IMR-90 (cell line): Measurements from ENCODE around the gene RPS15.

Source experiments
- BHLHE40 ChIP-seq: fragments of 150-350 bp; IDR thresholded peaks from 2 replicates; pipeline ENCODE4 v1.6.1; 2016; ENCODE audit warnings: mild to moderate bottlenecking, low read depth, low read length
- CEBPB ChIP-seq: IDR thresholded peaks from 2 replicates; pipeline ENCODE4 v1.6.1; 2012; ENCODE audit warnings: low read depth, low read length, improper control_type of control experiment
- CHD1 ChIP-seq: IDR thresholded peaks from 2 replicates; pipeline ENCODE4 v1.6.1; 2012; ENCODE audit warnings: low read depth, low read length, improper control_type of control experiment
- FOS ChIP-seq: fragments of 150-350 bp; IDR thresholded peaks from 2 replicates; pipeline ENCODE4 v1.6.1; 2016; ENCODE audit warnings: low read depth, low read length
- MAFK ChIP-seq: IDR thresholded peaks from 2 replicates; pipeline ENCODE4 v1.6.1; 2012; ENCODE audit warnings: low read depth, low read length, improper control_type of control experiment
- MAZ ChIP-seq: IDR thresholded peaks from 2 replicates; pipeline ENCODE4 v1.6.1; 2012; ENCODE audit warnings: low read depth, mild to moderate bottlenecking, low read length, improper control_type of control experiment, moderate library complexity, borderline replicate concordance
- POLR2A ChIP-seq: IDR thresholded peaks from 2 replicates; pipeline ENCODE4 v1.6.1; 2012; ENCODE audit warnings: mild to moderate bottlenecking, low read depth, low read length
- RAD21 ChIP-seq: IDR thresholded peaks from 2 replicates; pipeline ENCODE4 v1.6.1; 2012; ENCODE audit warnings: low read length, improper control_type of control experiment
- RCOR1 ChIP-seq: IDR thresholded peaks from 2 replicates; pipeline ENCODE4 v1.6.1; 2012; ENCODE audit warnings: mild to moderate bottlenecking, low read length, improper control_type of control experiment; ENCODE audit not compliant: insufficient replicate concordance
- RFX5 ChIP-seq: IDR thresholded peaks from 2 replicates; pipeline ENCODE4 v1.8.0; 2012; ENCODE audit warnings: low read depth, mild to moderate bottlenecking, low read length, moderate library complexity
- SMC3 ChIP-seq: fragments of 150-350 bp; IDR thresholded peaks from 2 replicates; pipeline ENCODE4 v1.6.1; 2016; ENCODE audit warnings: low read depth, mild to moderate bottlenecking, antibody characterized with exemption, low read length, moderate library complexity
- TF ChIP-seq, protein P1 (sequence below): conservative IDR thresholded peaks from 2 replicates; pipeline ENCODE4 v1.5.1; 2012; ENCODE audit warnings: mild to moderate bottlenecking, low read depth, low read length, improper control_type of control experiment
- TF ChIP-seq, protein P2 (sequence below): fragments of 150-350 bp; IDR thresholded peaks from 2 replicates; pipeline ENCODE4 v1.6.1; 2016; ENCODE audit warnings: low read depth, mild to moderate bottlenecking, low read length, moderate library complexity, borderline replicate concordance
- TF ChIP-seq, protein P3 (sequence below): fragments of 150-350 bp; IDR thresholded peaks from 2 replicates; pipeline ENCODE4 v1.6.1; 2017; ENCODE audit warnings: mild to moderate bottlenecking, antibody characterized with exemption, low read length, low read depth

DNA sequence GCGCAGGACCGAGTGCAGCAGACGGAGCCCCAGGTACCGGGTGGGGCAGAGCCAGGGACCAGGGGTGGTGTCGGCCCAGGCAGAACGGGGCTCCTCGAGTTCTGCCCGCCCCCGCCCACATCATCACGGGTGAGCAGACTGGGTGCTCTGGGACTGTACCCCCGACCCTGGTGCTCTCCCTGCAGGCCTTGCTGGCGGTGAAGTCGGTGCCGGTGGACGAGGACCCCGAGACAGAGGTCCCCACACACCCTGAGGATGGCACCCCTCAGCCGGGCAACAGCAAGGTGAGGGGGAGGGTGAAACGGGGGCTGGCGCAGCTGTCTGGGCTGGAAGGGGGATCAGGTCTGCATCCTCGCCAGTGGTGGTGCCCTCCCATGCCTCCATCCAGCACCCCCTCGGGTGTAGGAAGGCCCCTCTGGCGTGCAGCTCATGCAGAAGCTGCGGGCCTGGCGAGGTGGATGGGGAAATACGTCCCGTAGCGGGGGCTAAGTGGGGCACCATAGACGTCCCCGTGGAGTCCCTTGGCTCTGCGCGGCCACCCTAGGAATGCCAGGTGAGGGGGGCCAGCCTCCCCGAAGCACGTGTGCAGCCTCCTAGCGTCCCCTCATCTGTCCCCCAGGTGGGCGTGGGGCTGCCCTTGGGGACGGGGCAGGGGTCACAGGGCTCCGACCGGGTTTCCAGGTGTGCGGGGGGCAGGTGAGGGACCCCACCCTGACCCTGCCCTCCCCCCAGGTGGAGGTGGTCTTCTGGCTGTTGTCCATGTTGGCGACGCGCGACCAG, 18.1 kb downstream of the RPS15 start:
- TF ChIP-seq SMC3 = no peak
- TF ChIP-seq, protein P1, sequence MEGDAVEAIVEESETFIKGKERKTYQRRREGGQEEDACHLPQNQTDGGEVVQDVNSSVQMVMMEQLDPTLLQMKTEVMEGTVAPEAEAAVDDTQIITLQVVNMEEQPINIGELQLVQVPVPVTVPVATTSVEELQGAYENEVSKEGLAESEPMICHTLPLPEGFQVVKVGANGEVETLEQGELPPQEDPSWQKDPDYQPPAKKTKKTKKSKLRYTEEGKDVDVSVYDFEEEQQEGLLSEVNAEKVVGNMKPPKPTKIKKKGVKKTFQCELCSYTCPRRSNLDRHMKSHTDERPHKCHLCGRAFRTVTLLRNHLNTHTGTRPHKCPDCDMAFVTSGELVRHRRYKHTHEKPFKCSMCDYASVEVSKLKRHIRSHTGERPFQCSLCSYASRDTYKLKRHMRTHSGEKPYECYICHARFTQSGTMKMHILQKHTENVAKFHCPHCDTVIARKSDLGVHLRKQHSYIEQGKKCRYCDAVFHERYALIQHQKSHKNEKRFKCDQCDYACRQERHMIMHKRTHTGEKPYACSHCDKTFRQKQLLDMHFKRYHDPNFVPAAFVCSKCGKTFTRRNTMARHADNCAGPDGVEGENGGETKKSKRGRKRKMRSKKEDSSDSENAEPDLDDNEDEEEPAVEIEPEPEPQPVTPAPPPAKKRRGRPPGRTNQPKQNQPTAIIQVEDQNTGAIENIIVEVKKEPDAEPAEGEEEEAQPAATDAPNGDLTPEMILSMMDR = no peak
- no peak for TF ChIP-seq RFX5
- TF ChIP-seq POLR2A = no peak
- no peak for TF ChIP-seq MAZ
- TF ChIP-seq, protein P2, sequence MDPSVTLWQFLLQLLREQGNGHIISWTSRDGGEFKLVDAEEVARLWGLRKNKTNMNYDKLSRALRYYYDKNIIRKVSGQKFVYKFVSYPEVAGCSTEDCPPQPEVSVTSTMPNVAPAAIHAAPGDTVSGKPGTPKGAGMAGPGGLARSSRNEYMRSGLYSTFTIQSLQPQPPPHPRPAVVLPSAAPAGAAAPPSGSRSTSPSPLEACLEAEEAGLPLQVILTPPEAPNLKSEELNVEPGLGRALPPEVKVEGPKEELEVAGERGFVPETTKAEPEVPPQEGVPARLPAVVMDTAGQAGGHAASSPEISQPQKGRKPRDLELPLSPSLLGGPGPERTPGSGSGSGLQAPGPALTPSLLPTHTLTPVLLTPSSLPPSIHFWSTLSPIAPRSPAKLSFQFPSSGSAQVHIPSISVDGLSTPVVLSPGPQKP = no peak
- no peak for TF ChIP-seq MAFK
- TF ChIP-seq, protein P3, sequence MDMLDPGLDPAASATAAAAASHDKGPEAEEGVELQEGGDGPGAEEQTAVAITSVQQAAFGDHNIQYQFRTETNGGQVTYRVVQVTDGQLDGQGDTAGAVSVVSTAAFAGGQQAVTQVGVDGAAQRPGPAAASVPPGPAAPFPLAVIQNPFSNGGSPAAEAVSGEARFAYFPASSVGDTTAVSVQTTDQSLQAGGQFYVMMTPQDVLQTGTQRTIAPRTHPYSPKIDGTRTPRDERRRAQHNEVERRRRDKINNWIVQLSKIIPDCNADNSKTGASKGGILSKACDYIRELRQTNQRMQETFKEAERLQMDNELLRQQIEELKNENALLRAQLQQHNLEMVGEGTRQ = no peak
- TF ChIP-seq CHD1 = no peak
- TF ChIP-seq RCOR1 = no peak
- TF ChIP-seq BHLHE40 = no peak
- TF ChIP-seq CEBPB = no peak
- TF ChIP-seq RAD21 = no peak
- no peak for TF ChIP-seq FOS
